Measurements from ENCODE around the gene LZTR1. TPM values are rescaled to one million over a fixed set of nuclear protein-coding genes. Genes with fewer than 3 reads are reported as not detected.

The LZTR1 gene
- total RNA-seq, 1 donor = 53.5 TPM

DNA sequence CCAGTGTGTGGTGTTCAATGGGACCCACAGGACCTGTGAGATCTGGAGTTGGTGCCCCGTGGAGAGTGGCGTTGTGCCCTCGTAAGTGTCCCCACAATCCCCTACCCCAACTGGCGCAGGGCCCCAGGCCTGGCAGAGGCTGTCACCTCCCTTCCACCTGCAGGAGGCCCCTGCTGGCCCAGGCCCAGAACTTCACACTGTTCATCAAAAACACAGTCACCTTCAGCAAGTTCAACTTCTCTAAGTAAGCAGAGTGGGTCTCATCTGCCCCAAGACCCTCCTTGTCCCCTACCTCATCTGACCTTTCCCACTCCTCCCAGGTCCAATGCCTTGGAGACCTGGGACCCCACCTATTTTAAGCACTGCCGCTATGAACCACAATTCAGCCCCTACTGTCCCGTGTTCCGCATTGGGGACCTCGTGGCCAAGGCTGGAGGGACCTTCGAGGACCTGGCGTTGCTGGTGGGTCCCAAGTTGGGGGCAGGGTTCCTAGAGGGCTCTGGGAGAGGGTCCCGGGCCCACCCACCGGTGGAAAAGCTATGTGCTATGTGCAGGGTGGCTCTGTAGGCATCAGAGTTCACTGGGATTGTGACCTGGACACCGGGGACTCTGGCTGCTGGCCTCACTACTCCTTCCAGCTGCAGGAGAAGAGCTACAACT lies 41.0 kb downstream of the LZTR1 start:
- no peak for DNase-seq (ENCODE audit: low read depth)
- TF ChIP-seq, protein P1, sequence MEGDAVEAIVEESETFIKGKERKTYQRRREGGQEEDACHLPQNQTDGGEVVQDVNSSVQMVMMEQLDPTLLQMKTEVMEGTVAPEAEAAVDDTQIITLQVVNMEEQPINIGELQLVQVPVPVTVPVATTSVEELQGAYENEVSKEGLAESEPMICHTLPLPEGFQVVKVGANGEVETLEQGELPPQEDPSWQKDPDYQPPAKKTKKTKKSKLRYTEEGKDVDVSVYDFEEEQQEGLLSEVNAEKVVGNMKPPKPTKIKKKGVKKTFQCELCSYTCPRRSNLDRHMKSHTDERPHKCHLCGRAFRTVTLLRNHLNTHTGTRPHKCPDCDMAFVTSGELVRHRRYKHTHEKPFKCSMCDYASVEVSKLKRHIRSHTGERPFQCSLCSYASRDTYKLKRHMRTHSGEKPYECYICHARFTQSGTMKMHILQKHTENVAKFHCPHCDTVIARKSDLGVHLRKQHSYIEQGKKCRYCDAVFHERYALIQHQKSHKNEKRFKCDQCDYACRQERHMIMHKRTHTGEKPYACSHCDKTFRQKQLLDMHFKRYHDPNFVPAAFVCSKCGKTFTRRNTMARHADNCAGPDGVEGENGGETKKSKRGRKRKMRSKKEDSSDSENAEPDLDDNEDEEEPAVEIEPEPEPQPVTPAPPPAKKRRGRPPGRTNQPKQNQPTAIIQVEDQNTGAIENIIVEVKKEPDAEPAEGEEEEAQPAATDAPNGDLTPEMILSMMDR (IDR thresholded peaks at IDR 0.05; ENCODE audit: insufficient read depth, low read length) = no peak
- H3K4me3 ChIP-seq (ENCODE audit: low read depth, low read length) = no peak overlapping the region

DNA sequence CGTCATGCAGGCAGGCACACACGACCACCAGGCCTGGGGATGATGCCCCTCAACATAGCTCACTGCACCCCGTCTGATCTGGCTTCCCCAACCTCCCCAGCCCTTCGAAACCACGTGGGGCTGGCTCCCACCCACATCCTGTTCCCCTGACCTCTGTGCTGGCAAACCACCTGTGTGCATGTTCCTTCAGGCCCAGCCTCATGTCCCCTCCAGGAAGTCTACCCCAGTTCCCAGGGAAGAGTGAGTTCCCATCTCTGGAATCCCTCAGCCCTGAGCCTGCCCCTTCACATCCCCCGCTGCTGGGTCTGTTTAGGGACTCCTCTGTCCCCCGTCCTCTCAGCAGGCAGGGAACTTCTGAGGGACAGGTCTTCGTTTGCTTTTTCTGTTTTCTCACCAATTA lies 43.2 kb downstream of the LZTR1 start:
- no peak overlapping the region for H3K4me3 ChIP-seq (ENCODE audit: low read depth, low read length)
- no peak for DNase-seq (ENCODE audit: low read depth)
- TF ChIP-seq, protein P1 (IDR thresholded peaks at IDR 0.05; ENCODE audit: insufficient read depth, low read length) = no peak

DNA sequence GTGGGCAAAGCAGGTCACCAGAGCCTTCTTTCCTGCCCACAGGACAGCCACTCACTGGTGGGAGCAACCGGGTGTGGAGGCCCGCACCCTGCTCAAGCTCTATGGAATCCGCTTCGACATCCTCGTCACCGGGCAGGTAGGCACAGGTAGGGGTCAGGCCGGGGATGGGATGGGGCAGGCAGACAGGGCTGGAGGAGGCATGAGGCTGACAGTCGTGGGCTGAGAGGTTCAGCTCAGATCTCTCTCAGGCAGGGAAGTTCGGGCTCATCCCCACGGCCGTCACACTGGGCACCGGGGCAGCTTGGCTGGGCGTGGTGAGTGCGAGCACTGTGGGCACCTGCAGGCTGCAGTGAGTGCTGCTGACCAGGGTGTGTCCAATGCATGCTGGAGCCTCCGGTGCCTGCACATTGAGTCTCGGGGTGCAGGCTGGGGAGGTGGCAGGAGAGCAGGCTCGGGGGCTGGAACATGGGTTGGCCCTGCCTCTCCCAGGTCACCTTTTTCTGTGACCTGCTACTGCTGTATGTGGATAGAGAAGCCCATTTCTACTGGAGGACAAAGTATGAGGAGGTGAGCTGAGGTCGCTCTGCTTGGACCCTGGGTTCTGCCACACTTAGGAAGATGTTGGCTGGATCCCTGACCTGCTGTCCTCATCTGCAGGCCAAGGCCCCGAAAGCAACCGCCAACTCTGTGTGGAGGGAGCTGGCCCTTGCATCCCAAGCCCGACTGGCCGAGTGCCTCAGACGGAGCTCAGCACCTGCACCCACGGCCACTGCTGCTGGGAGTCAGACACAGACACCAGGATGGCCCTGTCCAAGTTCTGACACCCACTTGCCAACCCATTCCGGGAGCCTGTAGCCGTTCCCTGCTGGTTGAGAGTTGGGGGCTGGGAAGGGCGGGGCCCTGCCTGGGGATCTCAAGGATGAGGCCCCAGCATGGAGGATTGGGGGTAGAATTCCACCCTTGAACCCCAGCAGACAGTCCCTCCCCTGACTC lies 44.0 kb downstream of the LZTR1 start:
- TF ChIP-seq, protein P1 (IDR thresholded peaks at IDR 0.05; ENCODE audit: insufficient read depth, low read length) = no peak
- DNase-seq (ENCODE audit: low read depth) = no peak
- no peak overlapping the region for H3K4me3 ChIP-seq (ENCODE audit: low read depth, low read length)

DNA sequence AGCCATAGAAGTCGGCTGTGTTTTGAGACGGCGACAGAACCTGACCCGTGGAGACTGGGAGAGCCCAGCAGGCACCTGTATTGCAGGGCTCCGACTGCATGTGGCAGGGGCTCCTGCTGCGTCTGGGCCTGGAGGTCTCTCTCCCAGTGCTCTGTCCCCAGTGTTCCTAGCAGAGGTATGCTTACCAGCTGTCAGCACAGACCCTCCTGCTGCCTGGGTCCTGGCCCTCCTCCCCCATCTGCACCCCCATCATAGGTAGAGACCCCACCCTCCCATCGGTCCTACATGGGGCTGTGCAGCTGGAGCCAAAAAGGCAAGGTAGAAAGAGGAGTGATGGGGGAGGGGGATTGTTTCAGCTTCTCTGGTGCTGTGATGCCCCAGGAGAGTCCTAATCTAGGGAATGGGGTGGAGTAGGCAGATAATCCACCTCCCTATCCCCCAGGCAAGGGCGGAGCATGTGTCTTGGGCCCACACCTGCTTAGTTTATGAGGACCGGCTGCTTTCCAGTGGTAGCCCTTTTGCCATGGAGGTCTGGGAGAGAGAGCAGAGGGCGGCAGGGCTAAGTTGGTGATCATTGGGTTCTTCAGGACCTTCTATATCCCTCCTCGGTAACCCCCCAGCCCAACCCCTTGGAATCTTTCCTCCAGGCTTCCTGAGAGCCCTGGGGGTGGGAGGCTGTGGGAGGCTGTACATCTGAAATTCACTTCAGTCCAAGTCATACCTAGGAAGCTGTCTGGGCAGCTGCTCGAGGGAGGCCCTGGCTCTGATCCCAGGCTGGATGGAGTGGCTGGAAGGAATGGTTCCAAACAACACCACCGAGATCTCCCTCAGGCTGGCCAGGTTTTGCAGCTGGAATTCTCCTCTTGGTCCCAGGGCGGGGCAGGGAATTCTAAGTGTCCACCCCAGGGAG lies 44.9 kb downstream of the LZTR1 start:
- DNase-seq (ENCODE audit: low read depth) = peak; percentile 81
- TF ChIP-seq, protein P1 (IDR thresholded peaks at IDR 0.05; ENCODE audit: insufficient read depth, low read length) = no peak
- no peak overlapping the region for H3K4me3 ChIP-seq (ENCODE audit: low read depth, low read length)

DNA sequence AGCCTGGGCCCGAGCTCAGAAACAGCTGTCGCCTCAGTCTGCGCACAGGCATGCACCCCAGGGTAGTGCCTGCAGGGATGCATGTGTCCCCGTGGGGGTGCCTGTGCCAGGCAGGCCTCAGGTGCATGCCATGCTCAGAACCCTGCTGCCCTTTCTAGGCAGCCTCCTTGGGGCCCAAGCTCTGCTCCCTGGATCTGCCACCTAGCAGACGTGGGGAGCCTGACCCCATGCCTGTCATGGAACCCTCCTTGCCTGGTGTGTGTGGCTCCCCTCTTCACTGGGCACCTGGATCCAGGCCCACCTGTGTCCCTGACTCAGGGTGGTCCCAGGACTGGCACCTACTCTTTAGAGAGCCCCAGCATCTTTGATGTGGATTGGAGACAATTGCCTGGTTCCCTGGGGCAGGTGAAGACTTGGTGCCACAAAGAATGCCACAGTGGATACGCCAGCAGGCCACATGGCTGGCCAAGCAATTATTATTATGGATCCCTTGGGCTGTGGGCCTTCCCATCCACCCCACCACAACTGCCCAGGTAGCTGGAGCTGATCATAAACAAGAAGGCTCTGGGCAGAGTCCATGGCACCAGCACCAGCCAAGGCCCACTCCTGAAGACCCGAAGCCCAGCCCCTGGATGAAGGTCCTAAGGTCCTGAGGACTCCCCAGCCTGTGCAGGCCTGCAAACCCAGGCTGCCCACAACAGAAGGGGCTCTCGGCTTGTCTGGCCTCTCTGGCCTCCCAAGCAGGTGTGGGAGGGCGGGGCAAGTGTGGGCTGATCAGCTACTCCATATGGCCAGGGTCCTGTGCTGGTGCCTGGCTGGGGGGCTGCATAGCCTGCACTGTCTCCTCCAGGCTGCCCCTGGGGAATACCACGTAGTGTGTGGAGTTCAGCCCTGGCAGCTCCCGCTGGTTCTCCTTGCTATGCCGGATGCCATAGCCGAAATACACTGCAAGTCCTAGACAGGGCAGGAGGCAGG lies 46.5 kb downstream of the LZTR1 start:
- no peak for DNase-seq (ENCODE audit: low read depth)
- TF ChIP-seq, protein P1 (IDR thresholded peaks at IDR 0.05; ENCODE audit: insufficient read depth, low read length) = no peak
- no peak overlapping the region for H3K4me3 ChIP-seq (ENCODE audit: low read depth, low read length)
